ENCODE data around the gene PCDH9. TPM values are rescaled to one million over a fixed set of nuclear protein-coding genes. Genes with fewer than 3 reads are reported as not detected.

PCDH9 gene
- polyA plus RNA-seq, 1 of the 3 experiments (the other 2 are of a cell fraction): 1.3 TPM

DNA sequence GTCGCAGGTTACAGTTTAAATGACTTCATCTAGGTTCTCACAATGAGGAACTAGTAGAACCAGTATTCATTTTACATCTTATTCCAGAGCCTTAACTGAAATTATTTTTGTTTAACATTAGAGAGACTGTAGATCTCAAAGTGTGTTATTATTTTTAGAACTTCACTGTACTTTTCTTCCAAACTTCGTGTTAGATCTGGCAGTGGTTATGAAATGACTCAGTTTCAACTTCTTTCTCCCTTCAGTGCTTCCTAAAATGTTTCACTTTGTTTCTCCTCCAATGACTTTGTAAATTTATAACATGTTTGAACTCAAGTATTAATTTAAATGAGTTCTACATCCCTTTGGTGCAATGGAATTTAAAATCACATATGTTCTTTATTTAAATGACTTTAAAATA is 139.3 kb downstream of the PCDH9 start:
- 81% methylated on average over 2 of the region's 2 CpGs for WGBS (ENCODE audit: low lambda C conversion rate)
- no peak for TF ChIP-seq TCF12 (IDR thresholded peaks at IDR 0.05)
- TF ChIP-seq MXI1 (IDR thresholded peaks at IDR 0.05; ENCODE audit: low read depth, low read length): no peak
- no peak for TF ChIP-seq JUND (IDR thresholded peaks at IDR 0.05)
- no peak for TF ChIP-seq FOSL2 (IDR thresholded peaks at IDR 0.05; ENCODE audit: borderline replicate concordance, low read depth)
- TF ChIP-seq, protein P1, sequence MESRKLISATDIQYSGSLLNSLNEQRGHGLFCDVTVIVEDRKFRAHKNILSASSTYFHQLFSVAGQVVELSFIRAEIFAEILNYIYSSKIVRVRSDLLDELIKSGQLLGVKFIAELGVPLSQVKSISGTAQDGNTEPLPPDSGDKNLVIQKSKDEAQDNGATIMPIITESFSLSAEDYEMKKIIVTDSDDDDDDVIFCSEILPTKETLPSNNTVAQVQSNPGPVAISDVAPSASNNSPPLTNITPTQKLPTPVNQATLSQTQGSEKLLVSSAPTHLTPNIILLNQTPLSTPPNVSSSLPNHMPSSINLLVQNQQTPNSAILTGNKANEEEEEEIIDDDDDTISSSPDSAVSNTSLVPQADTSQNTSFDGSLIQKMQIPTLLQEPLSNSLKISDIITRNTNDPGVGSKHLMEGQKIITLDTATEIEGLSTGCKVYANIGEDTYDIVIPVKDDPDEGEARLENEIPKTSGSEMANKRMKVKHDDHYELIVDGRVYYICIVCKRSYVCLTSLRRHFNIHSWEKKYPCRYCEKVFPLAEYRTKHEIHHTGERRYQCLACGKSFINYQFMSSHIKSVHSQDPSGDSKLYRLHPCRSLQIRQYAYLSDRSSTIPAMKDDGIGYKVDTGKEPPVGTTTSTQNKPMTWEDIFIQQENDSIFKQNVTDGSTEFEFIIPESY (IDR thresholded peaks at IDR 0.05; ENCODE audit: borderline replicate concordance, low read depth): no peak
- no peak for TF ChIP-seq TEAD4 (IDR thresholded peaks at IDR 0.05; ENCODE audit: borderline replicate concordance, insufficient read depth)
- TF ChIP-seq, protein P2, sequence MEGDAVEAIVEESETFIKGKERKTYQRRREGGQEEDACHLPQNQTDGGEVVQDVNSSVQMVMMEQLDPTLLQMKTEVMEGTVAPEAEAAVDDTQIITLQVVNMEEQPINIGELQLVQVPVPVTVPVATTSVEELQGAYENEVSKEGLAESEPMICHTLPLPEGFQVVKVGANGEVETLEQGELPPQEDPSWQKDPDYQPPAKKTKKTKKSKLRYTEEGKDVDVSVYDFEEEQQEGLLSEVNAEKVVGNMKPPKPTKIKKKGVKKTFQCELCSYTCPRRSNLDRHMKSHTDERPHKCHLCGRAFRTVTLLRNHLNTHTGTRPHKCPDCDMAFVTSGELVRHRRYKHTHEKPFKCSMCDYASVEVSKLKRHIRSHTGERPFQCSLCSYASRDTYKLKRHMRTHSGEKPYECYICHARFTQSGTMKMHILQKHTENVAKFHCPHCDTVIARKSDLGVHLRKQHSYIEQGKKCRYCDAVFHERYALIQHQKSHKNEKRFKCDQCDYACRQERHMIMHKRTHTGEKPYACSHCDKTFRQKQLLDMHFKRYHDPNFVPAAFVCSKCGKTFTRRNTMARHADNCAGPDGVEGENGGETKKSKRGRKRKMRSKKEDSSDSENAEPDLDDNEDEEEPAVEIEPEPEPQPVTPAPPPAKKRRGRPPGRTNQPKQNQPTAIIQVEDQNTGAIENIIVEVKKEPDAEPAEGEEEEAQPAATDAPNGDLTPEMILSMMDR (IDR thresholded peaks at IDR 0.05): no peak
- no peak for TF ChIP-seq FOXM1 (IDR thresholded peaks at IDR 0.05; ENCODE audit: low read depth)
- no peak for TF ChIP-seq NRF1 (IDR thresholded peaks at IDR 0.05; ENCODE audit: low read depth, low read length)
- no peak for TF ChIP-seq TAF1 (IDR thresholded peaks at IDR 0.05; ENCODE audit: borderline replicate concordance, low read depth, low read length)
- TF ChIP-seq, protein P3, sequence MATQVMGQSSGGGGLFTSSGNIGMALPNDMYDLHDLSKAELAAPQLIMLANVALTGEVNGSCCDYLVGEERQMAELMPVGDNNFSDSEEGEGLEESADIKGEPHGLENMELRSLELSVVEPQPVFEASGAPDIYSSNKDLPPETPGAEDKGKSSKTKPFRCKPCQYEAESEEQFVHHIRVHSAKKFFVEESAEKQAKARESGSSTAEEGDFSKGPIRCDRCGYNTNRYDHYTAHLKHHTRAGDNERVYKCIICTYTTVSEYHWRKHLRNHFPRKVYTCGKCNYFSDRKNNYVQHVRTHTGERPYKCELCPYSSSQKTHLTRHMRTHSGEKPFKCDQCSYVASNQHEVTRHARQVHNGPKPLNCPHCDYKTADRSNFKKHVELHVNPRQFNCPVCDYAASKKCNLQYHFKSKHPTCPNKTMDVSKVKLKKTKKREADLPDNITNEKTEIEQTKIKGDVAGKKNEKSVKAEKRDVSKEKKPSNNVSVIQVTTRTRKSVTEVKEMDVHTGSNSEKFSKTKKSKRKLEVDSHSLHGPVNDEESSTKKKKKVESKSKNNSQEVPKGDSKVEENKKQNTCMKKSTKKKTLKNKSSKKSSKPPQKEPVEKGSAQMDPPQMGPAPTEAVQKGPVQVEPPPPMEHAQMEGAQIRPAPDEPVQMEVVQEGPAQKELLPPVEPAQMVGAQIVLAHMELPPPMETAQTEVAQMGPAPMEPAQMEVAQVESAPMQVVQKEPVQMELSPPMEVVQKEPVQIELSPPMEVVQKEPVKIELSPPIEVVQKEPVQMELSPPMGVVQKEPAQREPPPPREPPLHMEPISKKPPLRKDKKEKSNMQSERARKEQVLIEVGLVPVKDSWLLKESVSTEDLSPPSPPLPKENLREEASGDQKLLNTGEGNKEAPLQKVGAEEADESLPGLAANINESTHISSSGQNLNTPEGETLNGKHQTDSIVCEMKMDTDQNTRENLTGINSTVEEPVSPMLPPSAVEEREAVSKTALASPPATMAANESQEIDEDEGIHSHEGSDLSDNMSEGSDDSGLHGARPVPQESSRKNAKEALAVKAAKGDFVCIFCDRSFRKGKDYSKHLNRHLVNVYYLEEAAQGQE (IDR thresholded peaks at IDR 0.05; ENCODE audit: low read depth, low read length): no peak
- no peak for TF ChIP-seq RCOR1 (IDR thresholded peaks at IDR 0.05; ENCODE audit: low read length)
- Histone ChIP-seq H3K27me3 (ENCODE audit: insufficient read depth) (no peaks in the 10 kb centered on the region), H3K9ac (no peak overlapping the region), H3K9me2 (no peaks in the 10 kb centered on the region), H3K9me3 (no peaks in the 10 kb centered on the region), H3F3A (replicated peaks; ENCODE audit: insufficient read depth) (no peaks in the 10 kb centered on the region), H3K4me3 (ENCODE audit: low read depth in 2 of 2, low read length in 1 of 2) (no peak overlapping the region), H4K20me1 (ENCODE audit: insufficient read depth) (no peaks in the 10 kb centered on the region), H3K27ac (ENCODE audit: low read depth in 2 of 2, low read length in 1 of 2) (no peak overlapping the region), H3K79me2 (ENCODE audit: insufficient read depth) (no peaks in the 10 kb centered on the region; the same call in 1 of the 2 replicates), H2AFZ (ENCODE audit: low read depth) (no peak overlapping the region), H3K4me1 (ENCODE audit: control insufficient read depth in 1 of 2, insufficient read depth in 2 of 2, low read depth in 1 of 2, low read length in 1 of 2) (no peaks in the 10 kb centered on the region), H3K4me2 (no peak overlapping the region), H3K36me3 (replicated peaks in 1 of 2; ENCODE audit: control insufficient read depth in 1 of 2, insufficient read depth in 2 of 2, low read length in 1 of 2) (no peaks in the 10 kb centered on the region)
- DNase-seq: no peak
- ChIA-PET POLR2A (no interaction called here), CTCF (interaction anchor here (1.4 kb wide), 1 partner anchor 9 kb away, joined by 4 read pairs; no protein-coding TSS in a partner anchor)

Measured in SK-N-SH (cell line).